ENCODE measurements around the gene MIEN1.
A peak's percentile ranks its signal among the peaks of the same experiment; 100 is the strongest.

The MIEN1 gene

GRCh38 chr17:39694593-39694992 lies 35.7 kb downstream of the MIEN1 start:
- no peak for DNase-seq

DNA sequence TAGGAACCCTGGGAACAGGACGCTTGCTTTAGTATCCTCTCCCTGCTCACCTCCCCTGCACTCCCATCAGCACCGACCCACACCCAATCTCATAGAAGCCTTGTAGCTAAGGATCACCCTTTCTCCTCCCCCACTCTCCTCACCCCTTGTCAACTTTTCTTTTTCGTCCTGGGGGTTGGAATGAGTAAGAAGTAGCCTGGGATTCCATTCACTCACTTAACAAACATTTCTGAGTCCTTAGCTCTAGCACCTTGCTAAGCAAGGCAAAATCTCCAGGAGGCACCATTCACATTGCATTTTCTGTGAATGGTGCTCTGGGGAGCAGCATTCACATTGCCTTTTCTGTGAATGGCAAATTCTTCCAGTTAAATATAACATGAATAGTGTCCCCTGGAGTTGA lies 41.4 kb downstream of the MIEN1 start:
- no peak for DNase-seq

DNA sequence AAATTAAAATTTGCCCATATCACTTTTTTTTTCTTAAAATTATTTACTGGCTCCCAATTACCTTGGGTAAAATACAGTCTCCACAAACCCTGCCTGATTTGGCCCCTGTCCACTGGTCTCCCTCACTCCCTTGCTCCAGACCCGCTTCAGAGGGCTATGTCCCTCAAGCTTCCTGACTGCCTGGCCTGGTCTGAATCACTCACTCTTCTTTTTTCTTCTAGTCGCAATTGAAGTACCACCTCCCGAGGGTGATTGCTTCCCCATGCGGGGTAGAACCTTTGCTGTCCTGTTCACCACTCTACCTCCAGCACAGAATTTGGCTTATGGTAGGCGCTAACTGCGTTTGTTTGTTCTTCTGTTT lies 41.9 kb downstream of the MIEN1 start:
- peak; percentile 34 for DNase-seq

- DNase-seq = peak; percentile 95
These were observed 42.5 kb downstream of the MIEN1 start, which contains the start of gene PGAP3 for GRCh38 chr17:39687546-39688474. TSS of gene PGAP3 (minus strand) at chr17:39688057. CDS start at chr17:39688014, 43 bp downstream.

DNA sequence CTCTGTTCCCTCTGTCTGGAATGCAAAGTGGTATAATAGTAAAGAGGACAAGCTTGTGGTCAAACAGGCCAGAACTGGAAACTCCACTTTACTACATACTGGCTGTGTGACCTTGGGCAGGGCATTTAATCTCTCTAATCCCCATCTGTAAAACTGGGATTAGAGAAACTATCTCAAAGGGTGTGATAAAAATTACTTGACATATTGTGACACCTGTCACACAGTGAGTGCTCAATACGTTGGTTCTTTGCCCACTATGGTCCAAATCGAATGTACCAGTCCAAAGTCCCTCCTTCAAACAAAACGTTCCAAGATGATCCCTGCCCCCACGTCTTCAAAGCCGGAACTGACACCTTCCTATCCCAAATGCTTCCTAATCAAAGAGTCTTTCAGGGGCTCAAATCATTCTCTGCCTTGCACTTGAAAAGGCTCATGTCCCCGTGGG lies 43.2 kb downstream of the MIEN1 start:
- DNase-seq = no peak

DNA sequence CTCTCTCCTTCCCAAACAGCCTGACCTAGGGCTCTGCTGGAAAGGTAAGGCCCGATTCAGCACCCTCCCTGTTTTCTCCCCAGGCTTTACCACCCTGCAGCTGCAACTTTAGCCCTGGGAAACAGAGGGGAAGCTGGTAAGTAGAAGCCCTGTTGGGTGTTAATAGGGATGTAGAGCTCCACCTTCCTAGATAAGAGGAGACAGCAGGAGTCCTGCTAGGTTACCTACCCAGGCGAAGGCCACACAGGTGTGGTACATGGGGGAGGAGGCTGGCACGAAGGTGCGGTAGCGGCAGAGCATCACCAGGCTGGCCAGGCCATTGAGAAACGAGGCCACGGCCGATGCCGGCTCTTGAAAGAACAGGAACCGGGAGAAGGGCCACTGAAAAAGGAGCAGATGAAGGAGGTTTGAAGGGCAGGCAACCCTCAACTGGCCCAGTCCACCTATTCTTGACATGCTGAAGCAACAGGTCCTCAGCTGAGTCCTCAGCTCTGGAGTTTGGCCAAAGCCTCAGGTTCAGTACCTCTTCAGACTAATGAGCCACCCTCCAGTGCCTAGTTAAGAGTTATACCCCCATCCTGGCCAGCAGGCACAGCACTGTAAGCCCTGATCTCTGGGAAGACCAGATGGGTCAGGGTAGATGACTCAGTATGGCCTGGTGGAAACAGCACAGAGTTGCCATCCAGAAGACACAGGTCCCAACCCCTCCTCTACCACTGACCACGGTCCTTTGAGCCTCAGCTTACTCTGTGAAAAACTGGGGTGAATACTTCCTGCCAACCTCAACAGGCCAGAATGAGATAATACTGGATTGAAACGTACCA lies 45.8 kb downstream of the MIEN1 start:
- DNase-seq = no peak

GRCh38 chr17:39683295-39683939 lies 46.9 kb downstream of the MIEN1 start:
- no peak for DNase-seq

GRCh38 chr17:39679521-39680192 lies 50.7 kb downstream of the MIEN1 start:
- no peak for DNase-seq

Data from EL (cell line).